GM21723 (cell line): ENCODE data around the gene LRRC26.
"Not testable (repeated sequence)": the region's sequence is repeated elsewhere in the genome, so short reads cannot be mapped to it uniquely, and the experiment has no call there.

Experiments used
- ATAC-seq: cut with Tn5 transposase; IDR thresholded peaks from one replicate; pipeline ENCODE4 v1.9.1; 2021; ENCODE audit warnings: mild to moderate bottlenecking, moderate library complexity; ENCODE audit not compliant: unreplicated experiment

Gene LRRC26

GRCh38 chr9:137121927-137122795 lies 47.7 kb downstream of the LRRC26 start:
- not testable (repeated sequence) for ATAC-seq
